ENCODE data around the gene TRIM5. TPM values are rescaled to one million over a fixed set of nuclear protein-coding genes. Genes with fewer than 3 reads are reported as not detected.

The TRIM5 gene
- total and polyA plus RNA-seq, 2 experiments from 2014 or later: 14.2 to 30.1 TPM

- Histone ChIP-seq H3K9me2 (replicated peaks; ENCODE audit: insufficient read depth) (no peaks in the 10 kb centered on the region), H3K4me1 (ENCODE audit: insufficient read depth) (no peaks in the 10 kb centered on the region), H3K27me3 (no peaks in the 10 kb centered on the region), H3K4me3 (no peak overlapping the region), H3K36me3 (replicated peaks; ENCODE audit: insufficient read depth, low read depth) (no peaks in the 10 kb centered on the region), H3K9me3 (ENCODE audit: low read depth) (no peaks in the 10 kb centered on the region), H3K4me2 (no peak overlapping the region), H3K27ac (no peak overlapping the region), H2AFZ (no peak overlapping the region), H3K79me2 (no peaks in the 10 kb centered on the region), H4K20me1 (ENCODE audit: insufficient read depth, poor library complexity, severe bottlenecking) (no peaks in the 10 kb centered on the region)
- TF ChIP-seq, protein P1, sequence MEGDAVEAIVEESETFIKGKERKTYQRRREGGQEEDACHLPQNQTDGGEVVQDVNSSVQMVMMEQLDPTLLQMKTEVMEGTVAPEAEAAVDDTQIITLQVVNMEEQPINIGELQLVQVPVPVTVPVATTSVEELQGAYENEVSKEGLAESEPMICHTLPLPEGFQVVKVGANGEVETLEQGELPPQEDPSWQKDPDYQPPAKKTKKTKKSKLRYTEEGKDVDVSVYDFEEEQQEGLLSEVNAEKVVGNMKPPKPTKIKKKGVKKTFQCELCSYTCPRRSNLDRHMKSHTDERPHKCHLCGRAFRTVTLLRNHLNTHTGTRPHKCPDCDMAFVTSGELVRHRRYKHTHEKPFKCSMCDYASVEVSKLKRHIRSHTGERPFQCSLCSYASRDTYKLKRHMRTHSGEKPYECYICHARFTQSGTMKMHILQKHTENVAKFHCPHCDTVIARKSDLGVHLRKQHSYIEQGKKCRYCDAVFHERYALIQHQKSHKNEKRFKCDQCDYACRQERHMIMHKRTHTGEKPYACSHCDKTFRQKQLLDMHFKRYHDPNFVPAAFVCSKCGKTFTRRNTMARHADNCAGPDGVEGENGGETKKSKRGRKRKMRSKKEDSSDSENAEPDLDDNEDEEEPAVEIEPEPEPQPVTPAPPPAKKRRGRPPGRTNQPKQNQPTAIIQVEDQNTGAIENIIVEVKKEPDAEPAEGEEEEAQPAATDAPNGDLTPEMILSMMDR (IDR thresholded peaks at IDR 0.05; ENCODE audit: poor library complexity): no peak
- TF ChIP-seq EZH2 (IDR thresholded peaks at IDR 0.05; ENCODE audit: borderline replicate concordance) (no peak), EZH2phosphoT487 (IDR thresholded peaks at IDR 0.05; ENCODE audit: low read depth, severe bottlenecking, unreplicated experiment) (no peak)
- no peak for DNase-seq (ENCODE audit: low spot score)
- WGBS (ENCODE audit: low lambda C conversion rate, missing lambda C conversion rate): 79% methylated on average over 5 of the region's 5 CpGs
These were observed 52.8 kb downstream of the TRIM5 start for GRCh38 chr11:5631969-5632635.

GRCh38 chr11:5631417-5631816 lies 53.5 kb downstream of the TRIM5 start:
- DNase-seq (ENCODE audit: low spot score): no peak
- H3K4me3 ChIP-seq: no peak overlapping the region
- no peaks in the 10 kb centered on the region for H3K79me2 ChIP-seq
- H3K27ac ChIP-seq: no peak overlapping the region
- H3K4me2 ChIP-seq: no peak overlapping the region
- peaks cover under 1% of the 10 kb centered on the region for H3K4me1 ChIP-seq (ENCODE audit: insufficient read depth)
- no peaks in the 10 kb centered on the region for H4K20me1 ChIP-seq (ENCODE audit: insufficient read depth, poor library complexity, severe bottlenecking)
- no peaks in the 10 kb centered on the region for H3K36me3 ChIP-seq (replicated peaks; ENCODE audit: insufficient read depth, low read depth)
- H2AFZ ChIP-seq: no peak overlapping the region
- no peaks in the 10 kb centered on the region for H3K27me3 ChIP-seq
- 92% methylated on average over 2 of the region's 2 CpGs for WGBS (ENCODE audit: low lambda C conversion rate, missing lambda C conversion rate)
- H3K9me2 ChIP-seq (replicated peaks; ENCODE audit: insufficient read depth): no peaks in the 10 kb centered on the region
- no peak for TF ChIP-seq EZH2 (IDR thresholded peaks at IDR 0.05; ENCODE audit: borderline replicate concordance)
- no peak for TF ChIP-seq EZH2phosphoT487 (IDR thresholded peaks at IDR 0.05; ENCODE audit: low read depth, severe bottlenecking, unreplicated experiment)
- TF ChIP-seq, protein P1 (IDR thresholded peaks at IDR 0.05; ENCODE audit: poor library complexity): no peak
- no peaks in the 10 kb centered on the region for H3K9me3 ChIP-seq (ENCODE audit: low read depth)

- Histone ChIP-seq H2AFZ (no peak overlapping the region), H3K4me3 (no peak overlapping the region), H3K4me1 (ENCODE audit: insufficient read depth) (peaks cover 21% of the 10 kb centered on the region), H3K9me3 (ENCODE audit: low read depth) (no peaks in the 10 kb centered on the region), H4K20me1 (ENCODE audit: insufficient read depth, poor library complexity, severe bottlenecking) (no peaks in the 10 kb centered on the region), H3K9me2 (replicated peaks; ENCODE audit: insufficient read depth) (no peaks in the 10 kb centered on the region), H3K79me2 (no peaks in the 10 kb centered on the region), H3K36me3 (replicated peaks; ENCODE audit: insufficient read depth, low read depth) (no peaks in the 10 kb centered on the region), H3K27ac (no peak overlapping the region), H3K27me3 (no peaks in the 10 kb centered on the region), H3K4me2 (peak overlapping the region; percentile 71)
- WGBS (ENCODE audit: low lambda C conversion rate, missing lambda C conversion rate): 80% methylated on average over 5 of the region's 5 CpGs
- DNase-seq (ENCODE audit: low spot score): no peak
- TF ChIP-seq, protein P1 (IDR thresholded peaks at IDR 0.05; ENCODE audit: poor library complexity): no peak
- TF ChIP-seq EZH2 (IDR thresholded peaks at IDR 0.05; ENCODE audit: borderline replicate concordance): no peak
- no peak for TF ChIP-seq EZH2phosphoT487 (IDR thresholded peaks at IDR 0.05; ENCODE audit: low read depth, severe bottlenecking, unreplicated experiment)
These were observed 58.7 kb downstream of the TRIM5 start for GRCh38 chr11:5626196-5626595.
